MM.1S (cell line): ENCODE results near the gene EIF4B.
"Not testable (repeated sequence)": the region's sequence is repeated elsewhere in the genome, so short reads cannot be mapped to it uniquely, and the experiment has no call there.

Source experiments
- CTCF ChIP-seq: fragments of 300-600 bp; sonication (generic); IDR thresholded peaks from 2 replicates; pipeline ENCODE4 v1.5.1; 2016; ENCODE audit warnings: antibody characterized with exemption, low read length, mixed read lengths
- EZH2phosphoT487 ChIP-seq: fragments of 300-600 bp; sonication (generic); IDR thresholded peaks from 2 replicates; pipeline ENCODE4 v1.6.1; 2018; ENCODE audit warnings: antibody characterized with exemption, low read length

- TF ChIP-seq CTCF, EZH2phosphoT487: not testable (repeated sequence)
These were observed 27.6 kb downstream of the EIF4B start for GRCh38 chr12:53033832-53034231.
